GM12865 (cell line): ENCODE results near the gene CRCP.

Experiments used
- DNase-seq: peaks from one replicate; pipeline ENCODE4 v3.0.0; 2010; ENCODE audit warnings: low read depth
- H3K4me3 ChIP-seq: 2 replicates; pipeline ENCODE4 v1.5.1; 2011; ENCODE audit warnings: mild to moderate bottlenecking, low read depth, low read length, control low read depth
- CTCF ChIP-seq: IDR thresholded peaks from 2 replicates; pipeline ENCODE4 v1.5.1; 2011; ENCODE audit warnings: low read length, control low read depth, low read depth, inconsistent platforms; ENCODE audit not compliant: insufficient read depth; ENCODE audit errors: missing control alignments

Gene CRCP

GRCh38 chr7:66186991-66187390, 72.3 kb downstream of the CRCP start:
- no peak for DNase-seq
- TF ChIP-seq CTCF: no peak
- H3K4me3 ChIP-seq: no peak overlapping the region

- DNase-seq: no peak
- H3K4me3 ChIP-seq: no peak overlapping the region
- no peak for TF ChIP-seq CTCF
These were observed 73.3 kb downstream of the CRCP start for GRCh38 chr7:66187905-66188304.

GRCh38 chr7:66188645-66189044, 74.0 kb downstream of the CRCP start:
- no peak overlapping the region for H3K4me3 ChIP-seq
- no peak for DNase-seq
- TF ChIP-seq CTCF: no peak

GRCh38 chr7:66189695-66190503, 75.3 kb downstream of the CRCP start:
- DNase-seq: no peak
- H3K4me3 ChIP-seq: no peak overlapping the region
- TF ChIP-seq CTCF: no peak

- no peak for TF ChIP-seq CTCF
- DNase-seq: no peak
- H3K4me3 ChIP-seq: no peak overlapping the region
These were observed 75.8 kb downstream of the CRCP start for GRCh38 chr7:66190504-66190857.

GRCh38 chr7:66193146-66193725, 78.6 kb downstream of the CRCP start:
- no peak for DNase-seq
- TF ChIP-seq CTCF: no peak
- H3K4me3 ChIP-seq: no peak overlapping the region
